NCI-H1048 (cell line): Measurements from ENCODE around the gene INS.

ENCODE experiments used
- DNase-seq: peaks from one replicate; lab custom pipeline; 2025; lab: John Stamatoyannopoulos, UW

INS gene

DNA sequence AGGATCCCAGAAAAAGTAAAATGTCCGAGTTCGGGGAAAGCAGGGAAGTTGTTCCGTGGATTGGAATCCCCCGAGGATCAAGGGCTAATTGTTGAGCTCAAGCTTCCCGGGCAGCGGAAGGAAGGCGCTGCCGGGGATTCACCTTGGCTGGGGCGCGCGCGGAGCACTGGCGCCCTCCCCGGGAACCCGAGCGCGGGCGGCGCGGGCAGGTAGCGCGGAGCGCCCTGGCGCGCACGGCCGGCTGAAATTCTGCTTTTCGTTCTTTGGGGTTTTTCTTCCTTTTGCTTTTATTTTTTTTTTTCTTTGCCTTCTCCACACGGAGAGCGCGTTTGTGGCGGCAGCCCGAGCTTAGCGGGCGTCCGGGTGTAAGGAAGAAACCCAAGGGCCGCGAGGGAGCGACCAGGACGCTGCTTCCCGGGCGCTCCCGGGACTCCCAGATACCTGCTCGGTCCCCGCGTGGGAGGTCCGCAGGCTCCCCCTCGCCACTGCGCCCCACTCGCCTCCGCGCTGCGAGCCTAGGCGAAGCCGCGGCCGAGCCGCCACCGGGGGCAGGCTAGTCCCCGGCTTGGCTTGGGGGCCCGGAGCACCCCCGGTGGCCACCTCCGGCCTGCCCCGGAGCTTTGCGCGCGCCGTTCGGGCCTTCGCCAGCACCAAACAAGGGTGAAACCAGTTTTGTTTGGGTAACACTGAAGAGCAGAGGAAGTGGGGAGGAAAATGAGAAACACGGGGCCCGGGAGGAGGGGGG is 17.0 kb downstream of the INS start:
- no peak for DNase-seq

DNA sequence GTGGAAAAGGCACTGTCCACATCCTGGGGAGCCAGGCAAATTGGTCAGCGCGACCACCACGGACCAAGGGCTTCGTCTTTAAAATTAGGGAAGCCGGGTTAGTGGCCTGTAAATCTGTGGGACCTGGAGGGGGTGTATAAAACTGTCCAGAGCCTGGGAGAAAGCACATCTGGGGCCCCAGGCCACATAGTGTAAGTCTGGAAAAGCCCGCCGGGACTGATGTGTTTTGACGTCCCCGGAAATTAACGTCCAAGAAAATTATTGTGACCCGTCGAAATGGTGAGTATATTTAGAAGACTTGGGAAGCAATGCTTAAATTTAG is 17.6 kb downstream of the INS start:
- no peak for DNase-seq

DNA sequence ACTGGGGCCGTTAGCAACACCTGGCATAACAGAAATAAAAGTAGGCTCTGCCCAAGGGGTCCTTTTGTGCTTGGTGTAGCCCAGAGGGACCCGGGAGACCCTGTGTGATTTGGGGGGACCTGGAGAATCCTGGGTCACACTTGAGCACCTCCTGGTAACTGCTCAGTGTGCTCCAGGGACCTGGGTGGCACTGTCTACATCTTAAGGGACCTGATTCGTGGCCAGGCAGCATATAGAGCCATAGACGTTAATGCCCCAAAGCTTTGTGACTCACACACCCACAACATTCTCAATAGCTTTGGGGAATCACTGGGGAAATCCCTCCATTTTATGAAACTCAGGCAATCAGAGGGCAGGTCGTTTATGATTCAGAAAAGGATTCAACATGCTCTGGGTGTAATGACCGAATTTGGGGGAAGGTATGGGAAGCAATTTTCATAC is 18.2 kb downstream of the INS start:
- DNase-seq = no peak

GRCh38 chr11:2142300-2142759 is 18.7 kb downstream of the INS start:
- no peak for DNase-seq

GRCh38 chr11:2140411-2141400 is 20.3 kb downstream of the INS start:
- DNase-seq = no peak

GRCh38 chr11:2139621-2140337 is 21.2 kb downstream of the INS start:
- no peak for DNase-seq

DNA sequence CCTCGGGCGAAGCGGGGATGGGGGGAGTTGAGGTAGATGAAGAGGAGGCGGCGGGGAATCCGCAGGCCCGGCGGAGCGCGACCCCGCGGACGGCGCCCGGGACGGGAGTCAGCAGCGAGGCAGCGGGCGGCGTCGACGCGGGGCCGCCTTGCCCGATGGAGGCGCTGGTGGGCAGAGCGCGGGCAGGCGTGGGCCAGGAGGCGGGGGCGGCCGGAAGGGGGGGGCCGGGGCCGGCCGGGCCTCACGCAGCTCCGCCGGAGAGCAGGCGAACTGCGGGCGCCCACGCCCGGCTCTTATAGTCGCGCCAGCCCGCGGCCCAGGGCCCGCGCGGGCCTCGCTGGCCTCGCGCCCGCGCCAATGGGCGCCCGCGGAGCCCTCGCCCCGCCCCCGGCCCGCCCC is 21.9 kb downstream of the INS start, which contains the start of gene IGF2:
Gene IGF2 (minus strand): TSS at position 267 of the 399 bp plus-strand sequence. CDS start 3,866 bp downstream, outside the sequence.
- no peak for DNase-seq

DNA sequence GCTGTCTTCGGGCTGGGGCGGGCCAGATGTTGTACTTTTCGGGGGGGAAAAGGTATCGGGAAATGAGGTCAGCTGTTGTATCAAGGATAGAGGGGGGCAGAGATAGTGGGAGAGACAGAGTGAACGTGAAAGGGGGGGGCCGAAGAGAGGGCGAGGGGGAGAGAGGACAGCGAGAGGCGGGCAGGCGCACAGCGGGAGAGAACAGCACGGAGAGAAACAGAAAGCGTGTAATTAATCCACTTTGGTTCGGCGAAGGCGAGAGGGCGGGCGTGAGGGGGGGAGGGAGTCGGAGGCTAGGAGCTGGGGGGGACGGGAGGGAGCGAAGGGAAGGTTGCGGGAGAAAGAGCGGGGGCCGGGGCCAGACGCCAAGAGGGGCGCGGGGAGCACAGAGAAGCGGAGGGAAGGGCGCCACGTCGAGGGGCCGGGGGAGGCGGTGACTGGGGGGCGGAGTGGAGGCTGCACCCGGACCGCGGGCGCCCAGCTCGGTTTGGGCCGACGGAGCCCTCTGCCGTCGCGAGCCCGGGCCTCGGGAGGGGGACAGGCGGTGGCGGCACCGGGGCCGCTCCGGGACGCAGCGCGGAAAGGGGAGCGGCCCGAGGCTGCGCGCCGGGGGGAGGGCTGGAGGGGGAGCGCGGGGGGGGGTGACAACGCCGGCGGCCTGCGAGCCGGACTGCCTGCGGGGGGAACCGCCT is 22.4 kb downstream of the INS start:
- DNase-seq = no peak

DNA sequence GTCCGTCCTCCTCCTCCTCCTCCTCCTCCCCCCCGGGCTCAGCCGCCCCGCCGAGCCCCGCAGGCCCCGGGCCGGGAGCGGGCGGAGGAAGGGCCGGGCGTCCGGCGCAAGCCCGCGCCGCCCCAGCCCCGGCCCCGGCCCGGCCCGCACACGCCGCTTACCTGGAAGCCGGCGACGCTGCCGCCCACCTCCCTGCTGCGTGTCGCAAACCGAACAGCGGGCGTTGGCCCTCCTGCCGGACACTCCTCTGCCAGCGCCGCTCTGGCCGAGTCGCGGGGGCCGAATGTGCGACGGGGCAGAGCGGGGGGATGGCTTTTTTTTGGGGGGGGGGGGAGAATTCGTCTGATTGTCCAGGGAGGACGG is 23.0 kb downstream of the INS start:
- no peak for DNase-seq

DNA sequence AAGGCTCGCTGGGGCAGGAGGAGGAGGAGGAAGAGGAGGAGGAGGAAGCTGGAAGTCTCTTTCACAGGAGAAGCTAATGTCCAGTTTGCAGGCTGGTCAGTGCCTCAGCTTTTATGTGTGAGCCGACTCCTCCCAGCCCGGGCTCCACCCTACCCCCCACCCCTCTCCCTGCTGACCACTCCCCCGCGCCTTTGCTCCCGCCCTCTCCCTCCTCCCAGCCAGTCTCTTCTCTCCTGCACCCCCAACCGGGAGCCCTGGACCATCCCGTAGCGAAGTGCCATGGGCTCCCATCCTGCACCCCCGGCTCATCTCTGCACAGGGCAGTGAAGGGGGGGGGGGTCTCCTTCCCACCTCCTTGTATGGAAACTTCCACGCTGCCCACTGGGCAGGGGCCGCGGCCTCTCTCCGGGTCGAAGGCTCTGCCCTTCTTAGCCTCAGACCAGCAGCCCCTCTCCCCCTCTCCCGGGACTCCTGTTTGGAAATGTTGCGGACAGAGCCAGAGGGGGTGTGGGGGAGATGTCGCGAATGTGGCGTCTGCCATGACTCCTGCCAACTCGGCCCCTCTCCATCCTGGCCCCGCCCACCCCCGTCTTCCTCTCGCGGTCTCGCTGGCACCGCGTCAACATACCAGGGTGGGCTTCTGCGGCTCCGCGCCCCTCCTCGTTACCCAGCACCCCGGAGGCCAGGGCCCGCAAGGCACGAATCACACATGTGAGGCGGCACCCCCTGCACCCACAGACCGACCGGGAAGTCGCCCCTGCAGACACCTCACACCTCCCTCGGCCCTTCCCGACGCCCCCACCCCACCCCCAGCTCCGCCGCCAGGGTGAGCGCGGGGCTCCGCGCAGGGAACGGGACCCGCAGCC is 23.6 kb downstream of the INS start:
- DNase-seq = no peak

GRCh38 chr11:2136952-2137201 is 24.1 kb downstream of the INS start:
- no peak for DNase-seq

GRCh38 chr11:2136209-2136951 is 24.6 kb downstream of the INS start:
- DNase-seq = no peak

GRCh38 chr11:2135648-2136201 is 25.3 kb downstream of the INS start:
- DNase-seq = no peak

GRCh38 chr11:2135018-2135569 is 25.9 kb downstream of the INS start:
- DNase-seq = no peak

DNA sequence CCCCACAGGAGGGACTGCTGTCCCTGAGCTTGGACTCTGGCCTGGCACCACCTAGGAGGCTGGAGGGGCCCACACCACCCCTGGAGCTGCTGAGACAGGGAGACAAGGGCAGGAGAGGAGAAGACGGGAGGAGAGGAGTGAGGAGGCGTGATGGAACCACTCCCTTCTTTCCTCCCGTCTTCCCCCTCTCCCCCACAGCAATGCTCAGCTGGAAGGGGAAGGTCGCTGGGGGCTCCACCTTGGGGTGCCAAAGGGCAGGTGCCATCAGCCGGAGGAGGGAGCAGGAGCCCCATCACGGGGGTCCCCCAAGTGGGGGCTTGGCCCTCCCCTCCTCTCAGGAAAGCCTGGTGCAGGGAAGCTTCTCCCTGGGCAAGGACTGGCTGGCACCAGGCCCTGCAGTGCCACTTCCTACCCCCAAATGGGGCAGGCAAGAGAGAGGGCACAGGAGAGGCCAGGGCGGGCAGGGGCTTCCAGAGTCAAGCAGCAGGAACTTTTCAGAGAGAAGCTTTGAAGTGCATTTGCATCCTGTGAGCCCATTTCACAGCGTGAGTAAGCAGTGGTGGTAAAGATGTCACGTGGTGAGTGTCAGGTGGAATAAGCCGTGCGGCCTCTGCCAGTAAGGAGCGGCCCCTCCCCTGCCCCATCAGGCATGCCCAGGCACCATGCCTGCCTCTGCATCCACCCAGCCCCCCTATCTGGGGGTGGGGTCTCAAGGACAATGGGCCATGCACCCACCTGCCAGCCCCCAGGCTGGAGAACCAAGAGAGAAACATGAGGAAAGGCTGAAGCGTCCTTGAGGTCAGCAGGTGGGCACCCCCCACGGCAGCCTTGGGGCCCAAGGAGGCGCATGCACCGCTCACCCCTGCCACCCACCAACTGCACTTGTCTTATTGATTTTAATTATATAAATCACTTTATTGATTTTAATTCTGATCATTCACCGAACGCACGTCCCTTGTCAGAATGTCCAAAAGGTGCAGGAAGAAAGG is 26.7 kb downstream of the INS start:
- no peak for DNase-seq

DNA sequence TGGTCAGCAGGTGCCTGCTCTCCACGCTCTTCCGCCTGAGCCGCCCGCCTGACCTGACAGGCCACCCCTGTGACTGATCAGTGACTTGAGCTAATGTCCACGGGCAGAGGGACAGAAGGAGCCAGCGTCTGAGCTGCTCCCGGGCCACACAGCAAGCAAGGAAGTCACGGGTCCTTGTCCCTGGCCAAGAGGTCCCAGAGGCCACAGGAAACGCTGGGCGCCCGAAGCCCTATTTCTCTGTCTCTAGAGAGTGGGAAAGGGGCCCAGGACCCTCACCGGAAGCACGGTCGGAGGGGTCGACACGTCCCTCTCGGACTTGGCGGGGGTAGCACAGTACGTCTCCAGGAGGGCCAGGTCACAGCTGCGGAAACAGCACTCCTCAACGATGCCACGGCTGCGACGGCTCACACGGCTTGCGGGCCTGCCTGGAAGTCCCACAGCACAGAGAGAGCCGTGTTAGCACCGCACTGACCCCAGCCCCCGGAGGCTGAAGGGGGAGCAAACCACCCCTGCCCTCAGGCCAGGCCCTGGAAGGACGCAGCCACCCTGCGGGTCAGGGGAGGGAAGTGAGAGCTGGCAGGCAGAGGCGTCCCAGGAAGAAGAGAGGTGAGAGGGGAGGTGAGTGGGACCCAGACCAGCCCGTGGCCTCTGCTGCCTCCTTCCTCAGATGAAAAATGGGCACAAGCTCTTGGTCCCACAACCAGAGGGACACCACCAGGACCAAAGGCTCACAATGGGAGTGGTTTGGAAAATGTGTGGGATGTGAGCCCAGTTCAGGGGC is 27.6 kb downstream of the INS start:
- DNase-seq = no peak

GRCh38 chr11:2132874-2133240 is 28.2 kb downstream of the INS start:
- DNase-seq = no peak

DNA sequence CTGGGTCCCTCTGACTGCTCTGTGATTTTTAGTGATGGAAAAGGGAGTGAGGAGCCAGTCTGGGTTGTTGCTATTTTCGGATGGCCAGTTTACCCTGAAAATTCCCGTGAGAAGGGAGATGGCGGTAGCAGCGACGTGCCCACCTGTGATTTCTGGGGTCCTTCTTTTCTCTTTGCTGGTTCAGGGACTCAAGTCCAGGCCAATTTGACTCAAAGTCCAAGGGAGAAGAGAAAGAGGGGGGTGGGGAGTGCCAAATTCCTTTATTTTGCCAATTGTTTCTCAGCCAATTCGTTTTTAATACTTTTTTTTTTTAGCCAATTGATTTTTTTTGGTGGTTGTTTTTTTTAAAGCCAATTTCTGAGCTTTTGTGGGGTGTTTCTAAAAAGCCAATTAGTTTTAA is 28.8 kb downstream of the INS start:
- no peak for DNase-seq
